Gastrocnemius medialis (tissue), 4 donors: ENCODE data around the gene FPR1.

Experiments used
- POLR2A ChIP-seq, 2 donors: fragments of 450-650 bp; IDR thresholded peaks; one replicate each; pipeline ENCODE4 v1.6.1; 2017; ENCODE audit warnings: antibody characterized with exemption in 2 of 2, mild to moderate bottlenecking in 2 of 2, moderate library complexity in 2 of 2
- TF ChIP-seq, protein P1 (sequence below), 5 experiments: fragments of 450-650 bp in 3 of 5; fragments of 200-600 bp in 2 of 5; sonication (generic) in 2 of 5; IDR thresholded peaks in 4 of 5; conservative IDR thresholded peaks in 1 of 5; 1 replicate in 4 of 5; 2 replicates in 1 of 5; pipeline ENCODE4 v1.5.1; 2016 to 2019; ENCODE audit warnings: antibody characterized with exemption in 5 of 5, mild to moderate bottlenecking in 3 of 5, moderate library complexity in 3 of 5

DNA sequence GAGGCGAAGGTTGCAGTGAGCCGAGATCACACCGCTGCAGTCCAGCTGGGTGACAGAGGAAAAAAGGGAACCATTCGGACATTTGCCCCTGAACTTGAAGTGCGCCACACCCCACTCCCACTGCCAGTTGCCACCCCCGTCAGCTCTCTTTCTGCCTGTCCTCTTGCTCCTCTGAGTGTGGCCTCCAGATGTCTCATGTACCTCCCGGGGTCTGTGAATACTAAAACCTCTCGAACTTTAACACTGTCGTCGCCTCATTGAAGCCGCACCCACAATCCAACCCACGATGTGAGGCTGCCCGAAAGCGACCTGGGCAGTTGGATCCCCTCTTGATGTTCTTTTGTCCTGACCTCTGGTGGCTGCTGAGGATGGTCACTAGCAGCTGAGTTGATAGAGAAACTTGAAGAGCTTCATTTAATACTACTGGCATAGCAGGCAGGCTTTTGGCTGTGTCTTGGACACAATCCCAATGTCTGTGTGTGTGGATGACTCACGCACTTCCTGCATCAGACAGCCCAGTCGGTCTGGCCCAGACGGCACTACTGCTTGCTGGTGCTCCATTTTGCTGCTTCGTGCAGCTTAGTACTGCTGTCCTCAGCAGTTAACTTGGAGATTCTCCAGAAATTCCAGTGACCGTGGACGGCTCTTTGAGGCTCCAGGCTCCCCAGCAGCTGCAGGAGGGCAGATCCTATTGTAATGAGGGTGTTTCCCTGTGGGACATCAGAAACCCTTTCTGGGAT lies 47.5 kb upstream of the FPR1 start:
- TF ChIP-seq, protein P1, sequence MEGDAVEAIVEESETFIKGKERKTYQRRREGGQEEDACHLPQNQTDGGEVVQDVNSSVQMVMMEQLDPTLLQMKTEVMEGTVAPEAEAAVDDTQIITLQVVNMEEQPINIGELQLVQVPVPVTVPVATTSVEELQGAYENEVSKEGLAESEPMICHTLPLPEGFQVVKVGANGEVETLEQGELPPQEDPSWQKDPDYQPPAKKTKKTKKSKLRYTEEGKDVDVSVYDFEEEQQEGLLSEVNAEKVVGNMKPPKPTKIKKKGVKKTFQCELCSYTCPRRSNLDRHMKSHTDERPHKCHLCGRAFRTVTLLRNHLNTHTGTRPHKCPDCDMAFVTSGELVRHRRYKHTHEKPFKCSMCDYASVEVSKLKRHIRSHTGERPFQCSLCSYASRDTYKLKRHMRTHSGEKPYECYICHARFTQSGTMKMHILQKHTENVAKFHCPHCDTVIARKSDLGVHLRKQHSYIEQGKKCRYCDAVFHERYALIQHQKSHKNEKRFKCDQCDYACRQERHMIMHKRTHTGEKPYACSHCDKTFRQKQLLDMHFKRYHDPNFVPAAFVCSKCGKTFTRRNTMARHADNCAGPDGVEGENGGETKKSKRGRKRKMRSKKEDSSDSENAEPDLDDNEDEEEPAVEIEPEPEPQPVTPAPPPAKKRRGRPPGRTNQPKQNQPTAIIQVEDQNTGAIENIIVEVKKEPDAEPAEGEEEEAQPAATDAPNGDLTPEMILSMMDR (IDR thresholded peaks at IDR 0.05 in 4 of 5, conservative IDR thresholded peaks at IDR 0.05 in 1 of 5) = no peak
- no peak for TF ChIP-seq POLR2A (IDR thresholded peaks at IDR 0.05)
